Natural killer cell (primary cell): ENCODE data around the gene PAM. TPM values are rescaled to one million over a fixed set of nuclear protein-coding genes. Genes with fewer than 3 reads are reported as not detected.

Experiments
- ATAC-seq, 3 donors: fragments of 150-1000 bp in 2 of 3; fragments of 200-7000 bp in 1 of 3; cut with Tn5 transposase; 1 replicate in 1 of 3; 2 replicates in 2 of 3; pipeline ENCODE4 v1.10.0; 2021; ENCODE audit warnings: mild to moderate bottlenecking in 2 of 3, moderate library complexity in 2 of 3
- DNase-seq, 2 donors: peaks; one replicate each; pipeline versions ENCODE4 v3.0.0 to v3.0.0-alpha.2; 2013 to 2021; ENCODE audit warnings: mixed read lengths in 1 of 2
- H3K27ac ChIP-seq: one replicate; pipeline ENCODE4 v1.5.1; 2013; ENCODE audit warnings: mild to moderate bottlenecking, low read length
- H3K27me3 ChIP-seq: one replicate; pipeline ENCODE4 v1.6.1; 2013; ENCODE audit warnings: low read length; ENCODE audit not compliant: control insufficient read depth, insufficient read depth
- H3K36me3 ChIP-seq: one replicate; pipeline ENCODE4 v1.6.1; 2013; ENCODE audit warnings: low read length; ENCODE audit not compliant: control insufficient read depth, insufficient read depth
- H3K4me1 ChIP-seq: one replicate; pipeline ENCODE4 v1.6.1; 2013; ENCODE audit warnings: low read length; ENCODE audit not compliant: control insufficient read depth, insufficient read depth
- H3K4me3 ChIP-seq: one replicate; pipeline ENCODE4 v1.5.1; 2013; ENCODE audit warnings: low read length
- H3K9me3 ChIP-seq: one replicate; pipeline ENCODE4 v1.6.1; 2013; ENCODE audit warnings: low read length; ENCODE audit not compliant: control insufficient read depth, insufficient read depth
- H3K27ac Mint-ChIP-seq, 2 donors: one replicate each; pipeline ENCODE4 v1.8.0; 2022; ENCODE audit warnings: mild to moderate bottlenecking in 2 of 2, mixed read lengths in 2 of 2, moderate library complexity in 1 of 2
- H3K27me3 Mint-ChIP-seq, 2 donors: one replicate each; pipeline ENCODE4 v1.8.0; 2022; ENCODE audit warnings: low read depth in 2 of 2, mixed read lengths in 2 of 2
- H3K36me3 Mint-ChIP-seq: one replicate; pipeline ENCODE4 v1.8.0; 2022; ENCODE audit warnings: mixed read lengths
- H3K4me1 Mint-ChIP-seq, 2 donors: one replicate each; pipeline ENCODE4 v1.8.0; 2022; ENCODE audit warnings: mixed read lengths in 2 of 2
- H3K4me3 Mint-ChIP-seq: one replicate; pipeline ENCODE4 v1.8.0; 2022; ENCODE audit warnings: mild to moderate bottlenecking, moderate library complexity, mixed read lengths
- H3K9me3 Mint-ChIP-seq, 2 donors: one replicate each; pipeline ENCODE4 v1.8.0; 2022; ENCODE audit warnings: mixed read lengths in 2 of 2
- WGBS: methylation state at CpG from one replicate; pipeline ENCODE4 v1.1.7; 2013; ENCODE audit warnings: missing lambda C conversion rate; ENCODE audit not compliant: insufficient coverage; 5-methylcytosine and 5-hydroxymethylcytosine counted together
- intact Hi-C: fragments of 100-400 bp; cut with micrococcal nuclease; formaldehyde crosslinking; loops from one replicate; pipeline ENCODE4 v1.14.2; 2022
- total RNA-seq, 4 donors: library from RNA; stranded (reverse); fragments of 120-200 nt in 1 of 4; gene quantifications; one replicate each; pipeline versions ENCODE4 v1.2.3 to v1.2.4, GENCODE V29; 2013 to 2022
- TF ChIP-seq, protein P1 (sequence below): fragments of 200-600 bp; IDR thresholded peaks from one replicate; pipeline ENCODE4 v1.8.0; 2022; ENCODE audit warnings: antibody characterized with exemption

The PAM gene
- total RNA-seq, 3 donors from 2014 or later (not counting 1 experiment from before 2014, with no cell fraction given) = 67.6 to 79.9 (median 75.3) TPM

- 28% methylated on average over 6 of the region's 6 CpGs for whole genome bisulfite sequencing
- H3K4me1 ChIP-seq = no peaks in the 10 kb centered on the region
- H3K27me3 Mint-ChIP-seq = peaks cover 0 to 10% of the 10 kb centered on the region in 2 donors
Observed at GRCh38 chr5:102713682-102714231, 41.3 kb upstream of the PAM start.

GRCh38 chr5:102715082-102715807 is 39.9 kb upstream of the PAM start:
- Histone ChIP-seq H3K4me1 (no peaks in the 10 kb centered on the region), H3K4me3 (no peak overlapping the region), H3K27me3 (peaks cover 4% of the 10 kb centered on the region), H3K27ac (no peak overlapping the region), H3K36me3 (no peaks in the 10 kb centered on the region), H3K9me3 (no peaks in the 10 kb centered on the region)
- TF ChIP-seq, protein P1, sequence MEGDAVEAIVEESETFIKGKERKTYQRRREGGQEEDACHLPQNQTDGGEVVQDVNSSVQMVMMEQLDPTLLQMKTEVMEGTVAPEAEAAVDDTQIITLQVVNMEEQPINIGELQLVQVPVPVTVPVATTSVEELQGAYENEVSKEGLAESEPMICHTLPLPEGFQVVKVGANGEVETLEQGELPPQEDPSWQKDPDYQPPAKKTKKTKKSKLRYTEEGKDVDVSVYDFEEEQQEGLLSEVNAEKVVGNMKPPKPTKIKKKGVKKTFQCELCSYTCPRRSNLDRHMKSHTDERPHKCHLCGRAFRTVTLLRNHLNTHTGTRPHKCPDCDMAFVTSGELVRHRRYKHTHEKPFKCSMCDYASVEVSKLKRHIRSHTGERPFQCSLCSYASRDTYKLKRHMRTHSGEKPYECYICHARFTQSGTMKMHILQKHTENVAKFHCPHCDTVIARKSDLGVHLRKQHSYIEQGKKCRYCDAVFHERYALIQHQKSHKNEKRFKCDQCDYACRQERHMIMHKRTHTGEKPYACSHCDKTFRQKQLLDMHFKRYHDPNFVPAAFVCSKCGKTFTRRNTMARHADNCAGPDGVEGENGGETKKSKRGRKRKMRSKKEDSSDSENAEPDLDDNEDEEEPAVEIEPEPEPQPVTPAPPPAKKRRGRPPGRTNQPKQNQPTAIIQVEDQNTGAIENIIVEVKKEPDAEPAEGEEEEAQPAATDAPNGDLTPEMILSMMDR = no peak
- Mint-ChIP-seq H3K4me3 (no peak overlapping the region), H3K9me3 (no peaks in the 10 kb centered on the region), H3K36me3 (no peaks in the 10 kb centered on the region), H3K27me3 (peaks cover 0 to 4% of the 10 kb centered on the region in 2 donors), H3K4me1 (no peaks in the 10 kb centered on the region), H3K27ac (no peak overlapping the region)
- 84% methylated on average over 4 of the region's 4 CpGs for WGBS
- intact Hi-C loops = no loop called here
- ATAC-seq (no peak), DNase-seq (no peak)

More at GRCh38 chr5:102713682-102714231, 41.3 kb upstream of the PAM start:
- no peak for DNase-seq
- H3K36me3 Mint-ChIP-seq = no peaks in the 10 kb centered on the region
- Histone ChIP-seq H3K9me3 (no peaks in the 10 kb centered on the region), H3K36me3 (no peaks in the 10 kb centered on the region), H3K4me3 (no peak overlapping the region), H3K27ac (no peak overlapping the region), H3K27me3 (peaks cover 4% of the 10 kb centered on the region)
- H3K27ac Mint-ChIP-seq = no peak overlapping the region
- no peak for ATAC-seq
- TF ChIP-seq, protein P1 = no peak
- no peaks in the 10 kb centered on the region for H3K4me1 Mint-ChIP-seq
- H3K9me3 Mint-ChIP-seq = no peaks in the 10 kb centered on the region
- no peak overlapping the region for H3K4me3 Mint-ChIP-seq
- intact Hi-C loops = no loop called here

- H3K27me3 Mint-ChIP-seq = peaks cover 0 to 4% of the 10 kb centered on the region in 2 donors
- no peaks in the 10 kb centered on the region for H3K4me1 Mint-ChIP-seq
- Histone ChIP-seq H3K9me3 (no peaks in the 10 kb centered on the region), H3K4me3 (no peak overlapping the region), H3K4me1 (no peaks in the 10 kb centered on the region), H3K36me3 (no peaks in the 10 kb centered on the region), H3K27me3 (peaks cover 4% of the 10 kb centered on the region), H3K27ac (no peak overlapping the region)
- intact Hi-C loops = no loop called here
- H3K27ac Mint-ChIP-seq = no peak overlapping the region
- DNase-seq (no peak), ATAC-seq (no peak)
- TF ChIP-seq, protein P1 = no peak
- H3K9me3 Mint-ChIP-seq = no peaks in the 10 kb centered on the region
- H3K36me3 Mint-ChIP-seq = no peaks in the 10 kb centered on the region
- 97% methylated on average over 3 of the region's 5 CpGs for WGBS
- H3K4me3 Mint-ChIP-seq = no peak overlapping the region
Observed at GRCh38 chr5:102716017-102716416, 39.1 kb upstream of the PAM start.
